ENCODE data around the gene KCND3.
A peak's percentile ranks its signal among the peaks of the same experiment; 100 is the strongest.

Gene KCND3

DNA sequence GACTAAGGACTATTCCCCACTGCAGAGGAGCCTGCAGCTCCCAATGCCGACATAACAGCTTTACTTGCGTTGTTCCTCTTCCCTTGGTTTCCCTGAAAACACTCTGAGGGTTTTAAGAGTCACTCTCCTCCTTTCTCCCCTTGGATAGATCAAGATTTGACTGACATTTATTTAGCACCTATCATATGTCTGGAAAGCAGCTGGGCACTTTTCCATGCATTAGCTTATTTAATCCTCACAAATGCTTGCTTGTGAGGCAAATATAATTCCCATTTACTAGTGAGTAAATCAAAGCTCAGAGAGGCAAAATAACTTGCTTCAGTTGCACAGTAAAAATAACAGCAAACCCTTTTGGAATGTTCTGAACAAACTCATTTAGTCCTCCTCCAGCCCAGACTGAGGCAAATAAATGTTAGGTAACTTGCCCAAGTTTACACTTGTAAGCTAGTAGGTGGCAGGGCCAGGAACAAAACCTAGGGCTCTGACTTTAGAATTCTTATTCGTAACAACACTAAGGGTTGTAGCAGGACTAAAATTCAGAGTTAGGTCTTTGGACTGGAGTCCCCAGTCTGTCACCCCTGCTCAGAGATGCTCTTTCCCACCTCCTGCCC, 81.4 kb downstream of the KCND3 start:
- no peak for DNase-seq

DNA sequence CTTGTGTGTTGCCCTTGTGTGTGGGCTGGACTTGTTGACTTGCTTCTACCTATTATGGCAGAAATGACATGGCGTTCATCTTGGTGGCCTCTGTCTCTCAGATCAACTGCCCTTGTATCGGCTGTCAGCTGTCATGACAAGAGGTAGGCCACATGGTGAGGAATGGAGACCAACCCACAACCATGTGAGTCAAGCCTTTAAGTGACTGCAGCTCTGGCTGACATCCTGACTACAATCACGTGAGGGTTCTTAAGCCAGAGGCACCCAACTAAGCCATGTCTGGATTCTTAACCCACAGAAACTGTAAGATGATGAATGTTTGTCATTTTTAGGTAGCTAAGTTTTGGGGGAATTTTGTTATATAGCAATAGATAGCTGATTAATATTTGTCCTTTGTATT, 82.1 kb downstream of the KCND3 start:
- no peak for DNase-seq

DNA sequence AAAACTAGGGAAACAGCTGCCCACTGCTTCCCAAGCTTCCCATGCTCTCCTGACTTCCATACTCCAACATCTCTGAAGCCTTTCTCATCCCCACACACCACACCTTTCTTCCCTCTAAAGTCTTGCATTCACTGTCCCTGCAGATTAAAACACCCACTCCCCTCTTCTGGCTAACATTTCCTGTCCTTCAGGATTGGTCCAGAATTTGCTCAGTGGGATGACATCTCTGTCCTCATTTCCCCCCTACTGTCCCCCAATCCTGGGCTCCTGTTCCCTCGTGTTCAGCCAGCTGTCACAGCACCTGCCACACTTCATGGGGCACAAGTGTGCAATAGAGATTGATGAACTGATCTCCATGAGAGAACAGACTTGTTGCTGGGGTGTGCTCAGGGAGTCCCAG, 82.7 kb downstream of the KCND3 start:
- no peak for DNase-seq

DNA sequence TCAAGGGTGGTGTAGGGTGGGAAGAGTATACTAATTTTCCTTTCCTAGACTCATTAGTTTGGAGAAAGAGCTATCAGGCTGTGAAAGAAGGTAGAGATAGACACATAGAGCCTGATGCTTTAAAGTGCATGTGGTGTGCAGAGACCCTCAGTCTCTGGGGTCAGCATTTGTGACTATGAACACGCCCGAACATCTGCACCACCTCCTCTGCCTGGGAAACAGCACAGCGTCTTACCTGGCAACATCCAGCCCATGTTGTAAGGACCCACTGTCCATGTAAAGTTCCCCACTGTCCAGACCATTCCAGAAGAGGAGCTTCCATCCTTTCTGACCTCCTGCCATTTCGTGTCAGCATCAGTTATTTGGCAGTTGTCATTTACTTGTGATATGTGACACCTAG, 83.4 kb downstream of the KCND3 start:
- DNase-seq, result no peak

DNA sequence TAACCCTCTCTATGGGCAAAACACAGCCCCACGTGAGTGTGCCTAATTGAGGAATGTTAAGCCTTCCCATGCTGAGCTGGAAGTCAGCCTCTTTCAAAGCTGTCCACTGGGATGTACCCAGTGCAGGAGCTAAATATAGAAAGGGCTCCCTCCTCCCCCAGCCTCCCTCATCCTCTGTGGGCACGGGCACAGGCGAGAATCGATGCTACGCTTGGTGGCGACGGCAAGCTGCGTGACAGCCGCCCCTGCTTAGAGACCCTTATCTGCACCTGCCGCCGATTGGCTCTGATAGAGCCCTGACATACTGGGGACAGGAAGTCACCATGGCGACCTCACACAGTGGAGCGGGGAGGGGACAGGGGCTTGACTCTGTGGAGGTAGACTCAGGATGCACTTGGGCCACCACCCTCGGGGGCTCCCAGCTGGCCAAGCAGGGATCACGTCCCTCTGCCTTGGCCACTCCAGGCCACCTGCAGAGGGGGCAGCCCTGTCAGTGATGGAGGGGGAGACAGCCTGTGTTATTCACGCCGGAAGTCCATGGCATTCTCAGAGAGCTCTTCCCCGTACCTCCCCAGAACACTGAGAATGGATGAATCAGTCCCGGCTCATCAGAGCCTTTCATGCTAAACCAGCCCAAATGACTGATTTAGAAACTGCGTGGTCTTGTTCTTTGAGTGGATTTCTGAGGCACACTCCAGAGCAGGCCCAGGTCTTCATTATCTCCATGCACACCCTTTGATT, 84.8 kb downstream of the KCND3 start:
- DNase-seq, result peak; percentile 42

DNA sequence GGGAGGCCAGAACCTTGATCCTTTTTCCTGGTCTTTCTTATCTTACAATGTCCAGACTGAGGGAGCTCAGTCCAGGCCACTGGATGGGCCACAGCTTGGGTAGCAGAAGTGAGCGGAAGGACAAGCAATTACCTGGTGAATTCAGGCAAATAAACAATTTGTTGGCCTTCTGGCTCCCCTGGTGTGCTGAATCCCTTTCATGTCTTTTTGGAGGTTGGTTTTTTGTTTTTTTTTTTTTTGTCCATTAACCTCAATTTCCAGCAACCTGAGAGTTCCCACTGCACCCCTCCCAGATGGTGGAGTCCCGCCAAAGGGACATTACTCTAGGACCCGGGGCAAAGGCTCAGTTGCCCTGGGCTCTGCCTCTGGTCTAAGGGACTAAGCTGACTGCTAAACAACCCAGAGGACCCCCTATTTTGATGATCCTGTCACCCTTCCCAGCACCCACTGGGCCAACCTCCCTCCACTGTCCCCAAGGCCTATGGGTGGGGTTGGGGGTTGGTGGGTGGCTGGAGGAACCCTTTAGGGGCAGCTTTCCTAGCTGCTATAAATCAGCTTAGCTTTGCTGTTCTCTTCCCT, 85.5 kb downstream of the KCND3 start:
- DNase-seq, result no peak

DNA sequence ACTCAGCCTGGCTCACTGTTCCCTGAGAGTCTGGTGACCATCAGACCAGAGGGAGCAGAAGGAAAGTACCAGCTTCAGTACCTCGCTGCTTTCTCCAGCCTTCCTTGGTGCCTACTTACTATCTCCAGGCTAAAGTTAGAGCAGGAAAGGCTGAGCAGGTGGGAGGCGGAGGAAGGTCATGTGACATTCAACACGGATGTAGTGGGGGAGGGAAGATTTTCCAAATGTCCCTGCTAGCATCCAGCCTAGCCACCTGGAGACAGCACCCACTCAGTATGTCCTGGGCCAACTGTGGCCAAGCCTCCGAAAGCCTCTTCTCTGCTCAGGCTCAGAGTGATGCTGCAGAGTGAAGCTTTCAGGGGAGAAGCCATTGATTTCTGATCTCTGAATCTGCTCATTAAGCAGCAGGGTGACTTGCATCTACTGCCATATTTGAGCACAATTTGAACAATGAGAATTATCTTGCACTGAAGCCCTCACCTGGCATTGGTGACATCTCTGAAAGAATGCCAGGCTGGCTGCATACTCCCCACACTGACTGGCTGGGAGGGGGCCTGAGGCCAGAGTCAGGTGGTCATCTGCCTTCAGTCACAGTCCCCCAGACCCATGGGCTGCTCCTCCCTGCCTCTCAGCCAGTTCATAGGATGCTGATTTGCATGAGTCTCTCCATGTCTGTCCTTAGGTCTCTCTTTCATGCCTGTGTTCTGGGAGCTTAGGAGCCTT, 86.2 kb downstream of the KCND3 start:
- DNase-seq, result no peak

DNA sequence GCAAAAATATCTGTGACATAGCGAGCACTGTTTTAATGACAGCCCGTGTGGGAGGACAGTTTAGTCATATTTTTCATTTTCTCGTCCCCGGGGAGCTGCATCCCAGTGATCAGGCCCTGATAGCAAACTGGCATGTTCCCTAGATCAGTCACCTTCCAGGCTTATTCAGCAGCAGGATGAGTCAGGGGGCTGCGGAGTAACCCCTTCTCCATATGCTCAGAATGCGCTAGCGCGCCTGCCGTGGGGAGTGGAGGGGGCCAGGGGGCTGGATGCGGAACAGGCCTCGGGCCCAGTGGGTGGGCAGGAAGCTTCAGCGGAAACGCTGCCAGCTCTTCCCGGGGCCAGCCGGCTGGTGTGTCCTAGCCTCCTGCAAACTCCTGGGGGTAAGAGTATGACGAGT, 94.0 kb downstream of the KCND3 start:
- DNase-seq, result no peak

DNA sequence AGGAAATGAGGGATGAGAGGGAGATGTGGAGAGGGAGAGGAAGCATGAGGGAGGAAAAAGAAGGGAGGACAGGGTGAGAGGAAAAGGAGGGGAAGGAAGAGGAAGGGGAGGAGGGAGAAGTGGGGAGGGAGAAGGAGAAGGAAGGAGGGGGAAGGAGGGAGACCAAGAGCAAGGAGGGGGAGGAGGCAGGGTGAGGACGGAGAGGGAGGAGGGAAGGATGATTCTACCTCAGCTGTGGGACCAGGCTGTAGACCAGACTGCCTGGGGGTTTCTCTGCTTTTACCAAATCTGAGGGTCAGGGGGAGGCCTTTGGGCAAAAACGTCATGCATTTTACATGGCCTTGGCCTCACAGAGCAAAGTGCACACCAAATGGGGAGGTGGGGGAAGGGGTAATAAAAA, 94.5 kb downstream of the KCND3 start:
- no peak for DNase-seq

DNA sequence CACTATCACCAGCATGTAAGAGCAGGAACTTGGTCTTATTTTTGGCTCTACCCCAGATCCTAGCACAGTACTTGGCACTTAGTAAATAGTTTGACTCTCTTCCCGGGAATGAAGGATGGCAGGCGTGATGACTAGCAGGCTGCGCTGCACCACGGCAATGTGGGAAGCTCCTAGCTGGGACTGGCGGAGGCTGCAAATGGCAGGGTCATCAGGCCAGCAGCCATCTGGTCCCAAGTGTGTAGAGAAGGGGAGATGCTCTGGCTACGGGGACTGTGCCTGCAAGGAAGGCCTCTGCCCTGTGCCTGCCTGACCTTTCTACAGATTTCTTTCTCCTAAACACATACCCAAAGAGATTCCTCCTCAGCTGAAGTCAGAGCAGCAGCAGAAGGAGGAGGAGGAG, 95.0 kb downstream of the KCND3 start:
- no peak for DNase-seq

DNA sequence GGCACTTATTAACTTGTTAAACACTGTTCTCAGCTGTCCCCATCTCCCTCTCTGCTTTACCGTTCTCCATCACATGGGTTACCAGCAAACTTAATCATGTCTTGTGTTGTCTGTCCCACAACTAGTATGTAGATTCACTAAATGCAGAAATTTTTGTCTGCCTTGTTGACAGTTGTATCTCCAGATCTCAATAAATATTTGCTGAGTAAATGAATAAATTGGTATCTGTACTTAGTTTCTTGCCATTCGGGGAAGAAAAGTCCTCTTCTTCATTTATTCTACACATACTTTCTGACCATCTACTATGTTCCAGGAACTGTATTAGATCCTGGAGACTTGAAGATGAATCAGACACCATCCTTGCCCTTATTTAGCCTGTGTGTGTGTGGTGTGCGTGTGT, 97.9 kb downstream of the KCND3 start:
- DNase-seq, result no peak

DNA sequence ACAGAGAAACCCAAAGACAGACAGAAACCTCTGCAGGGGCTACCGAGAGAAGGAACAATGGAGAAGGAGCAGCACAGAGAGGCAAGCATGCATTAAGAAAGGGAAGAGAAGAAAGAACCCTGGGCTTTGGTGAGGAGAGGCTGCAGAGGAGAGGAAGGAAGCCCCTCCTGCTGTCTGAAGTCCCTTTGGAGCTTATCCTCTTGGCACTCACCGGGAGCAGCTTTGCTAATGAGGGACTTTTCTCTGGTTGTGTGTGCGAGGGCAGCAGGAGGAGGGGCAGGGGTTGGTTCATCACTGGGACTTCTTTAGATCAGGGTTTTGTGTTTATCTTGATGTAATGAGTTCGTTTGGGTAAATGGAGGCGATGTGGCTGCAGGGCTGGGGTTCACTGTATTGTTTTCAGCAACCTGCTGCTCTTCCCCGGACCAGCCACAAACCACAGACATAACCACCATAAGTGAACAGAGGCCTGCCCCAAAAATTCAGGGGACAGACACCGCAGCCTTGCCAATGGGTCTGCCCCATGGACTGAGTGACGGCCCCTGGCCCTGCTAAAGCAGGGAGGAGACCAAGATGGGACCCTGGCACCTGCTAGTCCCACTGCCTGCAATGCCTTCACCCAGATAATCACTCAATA, 100.6 kb downstream of the KCND3 start:
- no peak for DNase-seq

DNA sequence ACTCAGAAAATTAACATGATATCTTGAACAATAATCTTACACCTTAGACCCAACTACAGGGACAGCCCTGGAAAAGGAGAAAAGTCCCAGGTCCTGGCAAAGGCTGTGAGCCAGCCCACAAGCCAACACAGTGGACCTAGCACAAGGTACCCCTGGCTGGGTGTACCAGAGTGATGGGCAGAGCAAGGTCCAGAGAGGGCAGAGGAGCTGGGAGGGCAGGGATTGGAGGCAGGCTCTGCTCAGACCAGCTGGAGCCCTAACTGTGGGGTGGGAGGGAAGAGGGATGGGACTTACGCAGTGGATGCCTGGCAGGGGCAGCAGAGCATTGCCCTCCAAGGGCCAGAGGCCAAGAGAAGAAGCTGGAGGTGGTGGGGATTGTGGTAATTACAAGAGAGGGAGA, 101.6 kb downstream of the KCND3 start:
- no peak for DNase-seq

DNA sequence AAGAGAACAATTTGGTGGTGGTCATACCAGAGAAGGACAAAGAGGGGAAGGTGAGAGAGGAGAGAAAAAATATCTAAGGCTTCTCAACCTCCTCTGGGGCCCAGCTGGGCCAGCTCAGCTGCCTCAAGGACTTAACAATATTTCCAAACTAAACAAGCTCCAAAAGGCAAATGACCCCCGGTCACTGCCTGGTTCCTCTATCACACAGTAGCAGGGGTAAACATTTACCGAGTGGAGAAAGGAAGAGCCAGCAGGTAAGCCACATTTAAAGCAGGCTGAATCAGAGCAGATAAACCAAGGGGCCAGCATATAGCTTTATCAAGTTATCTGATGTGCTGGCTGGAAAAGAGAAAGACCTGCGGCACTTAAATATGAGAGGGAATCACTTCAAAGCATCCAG, 102.1 kb downstream of the KCND3 start:
- DNase-seq, result no peak

DNA sequence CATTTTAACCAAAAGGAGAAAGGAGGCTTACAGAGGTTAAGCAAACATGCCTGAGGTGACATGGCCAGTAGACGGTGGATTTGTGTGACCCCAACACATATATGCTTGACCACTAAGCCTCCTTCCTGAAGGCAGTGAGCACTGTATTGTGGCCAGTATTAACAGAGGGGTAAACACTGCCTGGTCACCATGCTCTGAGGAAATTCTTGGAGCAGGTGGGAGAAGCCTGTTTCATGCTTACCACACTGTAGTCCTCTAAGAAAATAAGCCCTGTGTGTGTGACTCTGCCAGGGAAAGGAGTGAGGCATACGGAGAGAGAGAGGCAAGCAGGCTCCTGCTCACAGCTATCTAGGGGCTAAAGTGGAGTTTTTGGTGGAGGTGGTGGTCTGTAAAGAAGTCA, 102.7 kb downstream of the KCND3 start:
- DNase-seq, result no peak

DNA sequence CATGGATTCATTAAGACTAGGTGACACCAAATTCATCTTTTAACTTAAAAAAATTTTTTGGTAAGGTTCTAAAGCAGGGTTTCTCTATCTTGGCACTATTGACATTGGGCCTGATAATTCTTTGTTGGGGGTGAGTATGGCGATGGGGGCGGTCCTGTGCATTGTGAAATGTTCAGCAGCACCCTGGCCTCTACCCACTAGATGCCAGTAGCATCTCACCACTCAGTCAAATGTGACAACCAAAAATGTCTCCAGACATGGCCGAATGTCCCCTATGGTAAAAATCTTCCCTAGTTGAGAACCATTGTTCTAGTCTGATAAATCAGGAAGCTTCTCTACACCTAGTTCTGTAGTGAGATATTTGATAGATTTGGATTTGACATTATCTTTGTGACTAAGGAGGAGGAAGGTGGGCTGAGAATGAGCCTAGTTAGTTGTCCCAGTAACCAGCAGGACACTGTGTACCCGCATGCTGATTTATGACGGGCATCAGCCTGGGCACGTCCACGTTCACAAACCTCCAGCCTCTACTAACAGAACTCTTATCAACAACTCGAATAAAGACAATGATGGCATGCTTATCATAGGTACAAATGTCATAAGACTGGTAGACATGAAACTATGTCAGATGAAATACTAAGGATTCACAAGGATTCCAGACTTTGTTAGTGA, 104.6 kb downstream of the KCND3 start:
- DNase-seq, result no peak

DNA sequence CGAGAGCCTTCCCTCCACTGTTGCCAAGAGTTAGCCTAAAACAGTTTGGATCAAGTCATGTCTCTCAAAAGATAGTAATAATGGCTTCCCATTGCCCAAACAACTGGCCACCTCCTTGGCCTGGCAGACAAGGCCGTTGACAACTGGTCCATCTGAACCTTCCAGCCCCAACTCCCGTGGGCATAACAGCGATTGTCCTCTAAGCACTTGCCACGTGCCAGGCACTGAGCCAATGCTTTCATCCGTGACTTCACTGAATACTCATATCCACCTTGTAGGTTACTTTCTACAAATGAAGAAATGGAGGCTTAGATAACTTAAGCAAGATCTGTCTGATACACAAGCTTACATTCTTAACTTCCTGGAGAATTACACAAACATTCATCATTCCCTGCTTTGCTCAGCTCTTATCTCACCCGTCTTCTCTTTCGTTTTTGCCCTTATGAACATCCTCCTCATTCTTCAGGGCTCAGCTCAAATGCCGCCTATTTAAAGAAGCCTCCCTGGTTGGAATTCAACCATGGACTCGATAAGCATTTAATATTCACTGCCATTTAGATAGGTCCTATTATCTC, 106.4 kb downstream of the KCND3 start:
- DNase-seq, result no peak

DNA sequence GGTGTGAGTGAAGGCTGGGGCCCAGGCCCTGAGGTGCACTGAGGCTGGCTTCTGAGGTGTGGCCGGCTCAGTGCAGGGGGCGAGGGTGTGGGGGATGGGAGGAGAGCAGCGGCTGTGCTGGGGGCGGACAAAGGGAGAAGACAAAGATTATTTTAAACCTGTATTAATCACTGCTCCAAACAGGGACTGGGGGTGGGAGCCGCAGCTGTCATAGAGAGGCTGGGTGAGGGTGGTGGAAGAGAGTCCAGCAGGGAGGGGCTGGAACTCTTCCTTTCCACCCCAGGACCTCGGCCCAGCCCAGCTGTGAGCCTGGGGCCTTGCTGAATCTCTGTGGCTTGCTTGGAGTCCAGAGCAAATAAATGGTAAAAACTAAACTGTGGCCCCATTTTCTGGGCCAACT, 106.9 kb downstream of the KCND3 start:
- no peak for DNase-seq

DNA sequence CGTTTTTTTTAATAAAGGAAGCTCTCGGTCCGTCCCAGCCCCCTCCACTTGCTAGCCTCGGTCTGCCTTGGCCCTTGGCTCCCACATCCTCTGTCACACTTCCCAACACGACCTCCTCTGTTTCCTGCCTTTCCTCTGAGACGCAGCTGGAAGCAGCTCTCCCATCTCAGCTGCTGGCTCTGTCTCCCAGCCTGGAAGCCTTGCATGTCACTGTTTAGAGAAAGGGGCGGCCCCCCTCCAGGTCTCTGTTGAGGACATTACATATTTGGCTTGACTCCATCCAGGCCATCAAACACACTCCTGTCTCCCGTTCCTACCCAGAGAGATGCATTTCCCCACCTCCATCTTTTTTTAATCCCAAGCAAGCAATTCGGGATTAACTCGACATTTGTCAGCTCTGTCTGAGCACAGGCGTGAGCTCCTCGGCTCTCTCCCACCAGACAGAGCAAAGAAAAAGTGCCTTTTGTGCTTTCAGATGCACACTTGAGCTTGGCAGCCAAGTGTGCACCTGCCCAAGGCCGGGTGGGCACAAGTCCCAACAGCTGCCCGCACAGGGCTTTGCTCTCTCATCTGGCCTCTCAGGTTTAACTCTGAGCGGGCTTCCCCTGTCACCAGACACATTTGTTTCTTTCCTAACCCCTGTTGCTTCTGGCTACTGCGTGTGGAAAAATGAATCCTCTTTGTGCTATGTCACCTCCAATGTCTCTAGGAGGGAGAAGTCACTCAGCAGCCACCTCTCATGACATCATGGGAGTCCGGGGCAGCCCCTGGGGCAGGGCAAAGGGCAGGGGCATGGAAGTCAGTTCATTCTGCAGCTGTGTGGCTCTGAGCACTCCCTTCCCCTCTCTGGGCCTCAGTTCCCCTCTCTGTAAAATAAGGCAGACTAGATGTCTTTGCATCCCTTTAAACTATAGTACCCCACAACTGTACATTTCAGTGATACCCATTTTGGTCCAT, 108.3 kb downstream of the KCND3 start:
- no peak for DNase-seq

DNA sequence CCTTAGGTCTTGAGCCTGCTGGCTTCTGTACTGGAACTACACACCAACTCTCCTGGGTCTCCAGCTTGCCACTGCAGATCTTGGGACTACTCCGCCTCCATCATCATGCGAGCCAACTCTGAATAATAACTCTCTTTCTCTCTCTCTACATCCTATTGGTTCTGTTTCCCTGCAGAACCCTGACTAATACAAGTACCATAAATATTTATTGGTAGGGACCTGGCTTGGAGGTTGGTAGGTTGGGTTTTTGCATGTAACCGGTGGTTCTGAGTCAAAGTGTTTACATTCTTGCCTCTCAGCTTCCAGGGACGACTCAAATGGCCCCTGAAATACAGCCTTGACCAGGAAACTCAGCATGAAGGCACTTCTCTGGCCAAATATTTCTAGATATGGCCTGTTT, 110.4 kb downstream of the KCND3 start:
- no peak for DNase-seq

DNA sequence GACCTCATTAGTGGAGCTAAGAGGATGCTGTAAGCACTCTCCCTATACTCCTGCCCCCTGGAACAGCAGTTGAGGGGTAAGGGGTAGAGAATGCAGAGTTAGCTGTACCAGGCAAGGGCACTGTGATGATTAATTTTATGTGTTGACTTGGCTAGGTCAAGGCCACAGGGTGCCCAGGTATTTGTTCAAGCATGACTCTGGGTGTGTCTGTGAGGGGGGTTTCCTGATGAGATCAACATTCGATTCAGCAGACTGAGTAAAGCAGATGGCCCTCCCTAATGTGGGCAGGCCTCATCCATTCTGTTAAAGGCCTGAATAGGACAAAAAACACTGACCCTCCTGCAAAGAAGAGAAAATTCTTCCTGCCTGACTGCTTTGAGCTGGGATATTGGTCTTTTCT, 110.8 kb downstream of the KCND3 start:
- no peak for DNase-seq

All from stimulated activated CD4-positive, alpha-beta T cell treated with anti-CD3 and anti-CD28 coated beads, Interleukin-15, amount 100 ng/mL, for 24 hours (primary cell).